Stimulated activated CD4-positive, alpha-beta T cell treated with anti-CD3 and anti-CD28 coated beads, Interleukin-15, amount 100 ng/mL, for 1 hour (primary cell): Measurements from ENCODE around the gene LRRC59.
"Not testable (repeated sequence)": the region's sequence is repeated elsewhere in the genome, so short reads cannot be mapped to it uniquely, and the experiment has no call there.

Experiments
- DNase-seq, 2 donors: peaks; one replicate each; pipeline ENCODE4 v3.0.0-alpha.2; 2020; ENCODE audit warnings: low read depth in 1 of 2, low spot score in 1 of 2

LRRC59 gene

GRCh38 chr17:50424996-50425681 is 27.8 kb upstream of the LRRC59 start:
- no peak for DNase-seq

- no peak for DNase-seq
These were observed 27.1 kb upstream of the LRRC59 start for GRCh38 chr17:50424246-50424995.

GRCh38 chr17:50423553-50424159 is 26.3 kb upstream of the LRRC59 start:
- DNase-seq: no peak

GRCh38 chr17:50422738-50423137 is 25.4 kb upstream of the LRRC59 start:
- no peak for DNase-seq

- DNase-seq: no peak
These were observed 24.2 kb upstream of the LRRC59 start for GRCh38 chr17:50421308-50422051.

GRCh38 chr17:50420419-50421112 is 23.2 kb upstream of the LRRC59 start:
- no peak for DNase-seq

- not testable (repeated sequence) for DNase-seq
These were observed 22.3 kb upstream of the LRRC59 start for GRCh38 chr17:50419577-50419976.

GRCh38 chr17:50414808-50415207 is 17.5 kb upstream of the LRRC59 start:
- no peak for DNase-seq

- no peak for DNase-seq
These were observed 14.9 kb upstream of the LRRC59 start for GRCh38 chr17:50412188-50412732.

GRCh38 chr17:50407921-50408320 is 10.6 kb upstream of the LRRC59 start:
- DNase-seq: no peak

- DNase-seq: no peak
These were observed 9.3 kb upstream of the LRRC59 start for GRCh38 chr17:50406578-50406977.

- not testable (repeated sequence) for DNase-seq
These were observed 8.0 kb upstream of the LRRC59 start for GRCh38 chr17:50405351-50405750.

GRCh38 chr17:50399591-50399990 is 2.3 kb upstream of the LRRC59 start:
- not testable (repeated sequence) for DNase-seq

GRCh38 chr17:50398672-50399071 is 1.3 kb upstream of the LRRC59 start:
- DNase-seq: not testable (repeated sequence)

- DNase-seq: no peak
These were observed 579 bp upstream of the LRRC59 start for GRCh38 chr17:50397919-50398285.

GRCh38 chr17:50396261-50397110 is 837 bp downstream of the LRRC59 start:
- peak in 1 of 2 donors; percentile 11 for DNase-seq

- DNase-seq: no peak
These were observed 2.6 kb downstream of the LRRC59 start for GRCh38 chr17:50394711-50395110.

- no peak for DNase-seq
These were observed 3.6 kb downstream of the LRRC59 start for GRCh38 chr17:50393700-50394099.

GRCh38 chr17:50392621-50393020 is 4.7 kb downstream of the LRRC59 start:
- DNase-seq: no peak

- no peak for DNase-seq
These were observed 7.8 kb downstream of the LRRC59 start for GRCh38 chr17:50389534-50389933.
